Neural cell (in vitro differentiated cells): Measurements from ENCODE around the gene USP20. TPM values are rescaled to one million over a fixed set of nuclear protein-coding genes. Genes with fewer than 3 reads are reported as not detected.

Experiments used
- H2AFZ ChIP-seq: fragments of 200-600, 300-800 bp; sonication (generic), shearing (Covaris generic); 2 replicates; pipeline ENCODE4 v1.6.0; 2014; ENCODE audit warnings: low read depth, mild to moderate bottlenecking, antibody characterized with exemption, low read length, moderate library complexity
- H3F3A ChIP-seq: fragments of 200-600 bp; shearing (Covaris generic); 2 replicates; pipeline ENCODE4 v1.6.1; 2016; ENCODE audit warnings: mild to moderate bottlenecking, moderate library complexity, mixed read lengths, antibody characterized with exemption, low read length; ENCODE audit not compliant: insufficient read depth, poor library complexity, severe bottlenecking
- H3K27ac ChIP-seq: fragments of 200-600, 300-800 bp; sonication (generic), shearing (Covaris generic); 2 replicates; pipeline ENCODE4 v1.5.1; 2014; ENCODE audit warnings: mild to moderate bottlenecking, low read length, moderate library complexity
- H3K27me3 ChIP-seq: fragments of 300-800, 200-600 bp; sonication (generic), shearing (Covaris generic); 2 replicates; pipeline ENCODE4 v1.6.0; 2014; ENCODE audit warnings: mild to moderate bottlenecking, low read depth, low read length, moderate library complexity; ENCODE audit not compliant: insufficient read depth
- H3K36me3 ChIP-seq: fragments of 300-800, 200-600 bp; sonication (generic), shearing (Covaris generic); 2 replicates; pipeline ENCODE4 v1.5.1; 2014; ENCODE audit warnings: mild to moderate bottlenecking, antibody characterized with exemption, low read length, moderate library complexity; ENCODE audit not compliant: insufficient read depth
- H3K4me2 ChIP-seq: fragments of 300-800, 200-600 bp; sonication (generic), shearing (Covaris generic); 2 replicates; pipeline ENCODE4 v1.6.0; 2014; ENCODE audit warnings: mild to moderate bottlenecking, low read length
- H3K4me3 ChIP-seq: fragments of 300-800, 200-600 bp; sonication (generic), shearing (Covaris generic); 2 replicates; pipeline ENCODE4 v1.5.1; 2014; ENCODE audit warnings: mild to moderate bottlenecking, low read length, moderate library complexity
- H3K79me2 ChIP-seq: fragments of 200-600 bp; shearing (Covaris generic); replicated peaks from 2 replicates; pipeline ENCODE4 v1.6.0; 2014; ENCODE audit warnings: mild to moderate bottlenecking, low read length, moderate library complexity; ENCODE audit not compliant: insufficient read depth
- H3K9ac ChIP-seq: fragments of 300-800, 200-600 bp; sonication (generic), shearing (Covaris generic); 2 replicates; pipeline ENCODE4 v1.6.1; 2016; ENCODE audit warnings: mild to moderate bottlenecking, low read length, mixed read lengths
- H3K9me2 ChIP-seq: fragments of 200-600 bp; shearing (Covaris generic); 2 replicates; pipeline ENCODE4 v1.6.1; 2016; ENCODE audit warnings: mild to moderate bottlenecking, low read length, mixed read lengths; ENCODE audit not compliant: insufficient read depth
- H3K9me3 ChIP-seq: fragments of 200-600, 300-800 bp; sonication (generic), shearing (Covaris generic); 2 replicates; pipeline ENCODE4 v1.6.1; 2016; ENCODE audit warnings: mild to moderate bottlenecking, mixed run types, low read length, moderate library complexity, mixed read lengths
- H4K20me1 ChIP-seq: fragments of 200-600 bp; shearing (Covaris generic); 2 replicates; pipeline ENCODE4 v1.6.1; 2016; ENCODE audit warnings: mild to moderate bottlenecking, mixed run types; ENCODE audit not compliant: insufficient read depth
- CTCF ChIP-seq: fragments of 450-650 bp; IDR thresholded peaks from 2 replicates; pipeline ENCODE4 v1.5.1; 2014; ENCODE audit warnings: antibody characterized with exemption, mild to moderate bottlenecking, moderate library complexity; ENCODE audit not compliant: poor library complexity, severe bottlenecking
- EP300 ChIP-seq: fragments of 450-650 bp; conservative IDR thresholded peaks from 2 replicates; pipeline ENCODE4 v1.6.1; 2014; ENCODE audit warnings: antibody characterized with exemption, mild to moderate bottlenecking, moderate library complexity; ENCODE audit not compliant: poor library complexity, severe bottlenecking
- EZH2 ChIP-seq: fragments of 200-600, 300-800 bp; shearing (Covaris generic), sonication (generic); IDR thresholded peaks from 2 replicates; pipeline ENCODE4 v1.6.1; 2014; ENCODE audit warnings: antibody characterized with exemption, low read length, borderline replicate concordance, mild to moderate bottlenecking; ENCODE audit not compliant: insufficient read depth, poor library complexity, severe bottlenecking
- MXI1 ChIP-seq: fragments of 450-650 bp; conservative IDR thresholded peaks from 2 replicates; pipeline ENCODE4 v1.6.1; 2014; ENCODE audit warnings: antibody characterized with exemption, mild to moderate bottlenecking; ENCODE audit not compliant: poor library complexity, severe bottlenecking
- POLR2AphosphoS5 ChIP-seq: IDR thresholded peaks from 2 replicates; pipeline ENCODE4 v1.6.1; 2012
- RAD21 ChIP-seq: fragments of 450-650 bp; conservative IDR thresholded peaks from 2 replicates; pipeline ENCODE4 v1.6.1; 2014; ENCODE audit warnings: antibody characterized with exemption, mild to moderate bottlenecking, moderate library complexity
- REST ChIP-seq: IDR thresholded peaks from 2 replicates; pipeline ENCODE4 v1.6.1; 2012; ENCODE audit warnings: borderline replicate concordance
- SMC3 ChIP-seq: fragments of 450-650 bp; conservative IDR thresholded peaks from 2 replicates; pipeline ENCODE4 v1.6.1; 2014; ENCODE audit warnings: antibody characterized with exemption, mild to moderate bottlenecking, moderate library complexity; ENCODE audit not compliant: poor library complexity
- TAF1 ChIP-seq: IDR thresholded peaks from 2 replicates; pipeline ENCODE4 v1.6.1; 2012; ENCODE audit warnings: low read depth
- polyA plus RNA-seq: library from polyadenylated mRNA; depleted of rRNA; stranded (reverse); fragments of >200 nt; gene quantifications from 2 replicates; pipeline ENCODE4 v1.2.3, GENCODE V29; 2014

The USP20 gene
- polyA plus RNA-seq, 1 donor from 2014 or later, result 39.8 TPM

- Histone ChIP-seq H2AFZ (no peak overlapping the region), H3K9ac (no peak overlapping the region)
Observed at GRCh38 chr9:129849901-129850300, 14.6 kb downstream of the USP20 start.

GRCh38 chr9:129850821-129851550, 15.7 kb downstream of the USP20 start:
- Histone ChIP-seq H3K4me3 (no peak overlapping the region), H3K9ac (no peak overlapping the region), H3F3A (no peaks in the 10 kb centered on the region), H3K27ac (no peak overlapping the region), H4K20me1 (no peaks in the 10 kb centered on the region), H3K79me2 (no peaks in the 10 kb centered on the region), H3K9me2 (no peaks in the 10 kb centered on the region), H2AFZ (no peak overlapping the region), H3K4me2 (no peak overlapping the region), H3K9me3 (no peaks in the 10 kb centered on the region), H3K36me3 (no peaks in the 10 kb centered on the region), H3K27me3 (no peaks in the 10 kb centered on the region)
- no peak for TF ChIP-seq TAF1
- TF ChIP-seq EP300, result no peak
- no peak for TF ChIP-seq SMC3
- no peak for TF ChIP-seq REST
- no peak for TF ChIP-seq POLR2AphosphoS5
- TF ChIP-seq EZH2, result no peak
- TF ChIP-seq MXI1, result no peak

More at GRCh38 chr9:129849901-129850300, 14.6 kb downstream of the USP20 start:
- no peaks in the 10 kb centered on the region for H3K9me3 ChIP-seq
- H3K27me3 ChIP-seq, result no peaks in the 10 kb centered on the region
- TF ChIP-seq REST, result no peak
- TF ChIP-seq EZH2, result no peak
- TF ChIP-seq RAD21, result no peak
- TF ChIP-seq EP300, result no peak
- no peak for TF ChIP-seq MXI1
- TF ChIP-seq SMC3, result no peak
- TF ChIP-seq CTCF, result no peak
- TF ChIP-seq POLR2AphosphoS5, result no peak
- no peak for TF ChIP-seq TAF1
- no peaks in the 10 kb centered on the region for H4K20me1 ChIP-seq
- H3K36me3 ChIP-seq, result no peaks in the 10 kb centered on the region
- no peaks in the 10 kb centered on the region for H3K79me2 ChIP-seq
- no peak overlapping the region for H3K4me2 ChIP-seq
- H3K4me3 ChIP-seq, result no peak overlapping the region
- H3F3A ChIP-seq, result no peaks in the 10 kb centered on the region
- H3K27ac ChIP-seq, result no peak overlapping the region
- H3K9me2 ChIP-seq, result no peaks in the 10 kb centered on the region
